ENCODE measurements around the gene LCN12.

The LCN12 gene, protein sequence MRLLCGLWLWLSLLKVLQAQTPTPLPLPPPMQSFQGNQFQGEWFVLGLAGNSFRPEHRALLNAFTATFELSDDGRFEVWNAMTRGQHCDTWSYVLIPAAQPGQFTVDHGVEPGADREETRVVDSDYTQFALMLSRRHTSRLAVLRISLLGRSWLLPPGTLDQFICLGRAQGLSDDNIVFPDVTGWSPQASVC

DNA sequence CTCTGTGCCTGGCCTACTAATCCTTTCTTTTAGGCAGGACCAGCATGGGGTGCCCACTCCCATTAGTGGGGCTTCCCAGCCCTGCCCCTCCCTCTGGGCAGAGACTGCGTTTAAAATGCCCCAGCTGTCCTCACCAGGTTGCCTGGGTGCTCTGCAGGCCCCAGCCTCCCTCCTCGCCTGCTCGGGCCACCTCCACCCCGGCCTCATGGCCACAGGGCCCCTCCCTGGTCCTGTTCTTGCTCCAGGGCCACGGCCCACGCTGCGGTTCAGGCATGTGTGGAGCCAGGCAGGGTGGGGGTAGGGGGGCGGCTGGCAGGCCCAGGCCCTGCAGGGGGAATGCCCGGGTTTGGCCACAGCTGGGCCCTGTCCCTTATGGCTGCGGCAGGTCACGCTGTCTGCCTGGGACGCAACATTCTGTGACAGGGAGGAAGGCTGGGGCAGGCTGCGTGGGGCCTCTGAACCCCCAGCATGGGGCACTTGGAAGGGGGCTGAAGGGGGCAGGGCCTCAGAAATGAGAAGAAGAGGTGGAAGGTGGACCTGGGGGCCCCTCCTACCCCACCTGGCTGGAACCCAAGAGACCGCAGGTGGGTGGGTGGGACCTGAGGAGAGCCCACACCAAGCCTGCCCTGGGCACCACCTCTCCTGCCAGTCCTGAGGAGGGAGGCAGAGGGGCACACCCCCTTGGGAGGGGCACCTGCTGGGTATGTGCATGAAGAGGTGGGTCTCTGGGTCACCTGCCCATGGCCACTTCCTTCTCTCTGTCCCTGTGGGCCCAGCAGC lies at the start of gene LCN12:
TSS of gene LCN12 (plus strand) at position 733 of the 780 bp plus-strand sequence. CDS start 55 bp downstream, outside the sequence.
- no peak for DNase-seq

DNA sequence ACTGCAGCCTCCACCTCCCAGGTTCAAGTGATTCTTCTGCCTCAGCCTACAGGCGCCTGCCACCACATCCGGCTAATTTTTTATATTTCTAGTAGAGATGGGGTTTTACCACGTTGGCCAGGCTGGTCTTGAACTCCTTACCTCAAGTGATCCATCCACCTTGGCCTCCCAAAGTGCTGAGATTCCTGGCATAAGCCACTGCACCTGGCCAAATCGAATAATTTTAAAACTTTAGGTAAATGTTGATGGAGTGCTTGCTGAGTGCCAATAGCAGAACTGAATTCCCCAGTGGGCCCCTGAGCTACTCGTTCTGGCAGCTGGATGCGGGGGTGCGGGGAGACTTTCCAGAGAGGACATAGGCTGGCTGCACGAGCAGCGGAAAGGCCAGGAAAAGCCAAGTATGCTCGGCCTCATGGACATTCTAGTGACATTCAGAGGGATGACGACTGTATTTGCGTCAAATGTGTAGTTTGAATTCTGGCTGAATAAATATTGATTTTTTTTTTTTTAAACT lies 49.0 kb upstream of the LCN12 start:
- DNase-seq = no peak

DNA sequence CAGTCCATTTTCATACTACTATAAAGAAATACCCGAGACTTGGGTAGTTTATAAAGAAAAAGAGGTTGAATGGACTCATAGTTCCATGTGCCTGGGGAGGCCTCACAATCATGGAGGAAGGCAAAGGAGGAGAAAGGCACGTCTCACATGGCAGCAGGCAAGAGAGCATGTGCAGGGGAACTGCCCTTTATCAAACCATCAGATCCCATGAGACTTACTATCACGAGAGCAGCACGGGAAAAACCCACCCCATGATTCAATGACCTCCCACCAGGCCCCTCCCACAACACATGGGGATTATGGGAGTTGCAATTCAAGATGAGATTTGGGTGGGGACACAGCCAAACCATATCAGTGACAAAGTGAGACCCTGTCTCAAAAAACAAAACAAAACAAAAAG lies 45.8 kb upstream of the LCN12 start:
- DNase-seq = no peak

DNA sequence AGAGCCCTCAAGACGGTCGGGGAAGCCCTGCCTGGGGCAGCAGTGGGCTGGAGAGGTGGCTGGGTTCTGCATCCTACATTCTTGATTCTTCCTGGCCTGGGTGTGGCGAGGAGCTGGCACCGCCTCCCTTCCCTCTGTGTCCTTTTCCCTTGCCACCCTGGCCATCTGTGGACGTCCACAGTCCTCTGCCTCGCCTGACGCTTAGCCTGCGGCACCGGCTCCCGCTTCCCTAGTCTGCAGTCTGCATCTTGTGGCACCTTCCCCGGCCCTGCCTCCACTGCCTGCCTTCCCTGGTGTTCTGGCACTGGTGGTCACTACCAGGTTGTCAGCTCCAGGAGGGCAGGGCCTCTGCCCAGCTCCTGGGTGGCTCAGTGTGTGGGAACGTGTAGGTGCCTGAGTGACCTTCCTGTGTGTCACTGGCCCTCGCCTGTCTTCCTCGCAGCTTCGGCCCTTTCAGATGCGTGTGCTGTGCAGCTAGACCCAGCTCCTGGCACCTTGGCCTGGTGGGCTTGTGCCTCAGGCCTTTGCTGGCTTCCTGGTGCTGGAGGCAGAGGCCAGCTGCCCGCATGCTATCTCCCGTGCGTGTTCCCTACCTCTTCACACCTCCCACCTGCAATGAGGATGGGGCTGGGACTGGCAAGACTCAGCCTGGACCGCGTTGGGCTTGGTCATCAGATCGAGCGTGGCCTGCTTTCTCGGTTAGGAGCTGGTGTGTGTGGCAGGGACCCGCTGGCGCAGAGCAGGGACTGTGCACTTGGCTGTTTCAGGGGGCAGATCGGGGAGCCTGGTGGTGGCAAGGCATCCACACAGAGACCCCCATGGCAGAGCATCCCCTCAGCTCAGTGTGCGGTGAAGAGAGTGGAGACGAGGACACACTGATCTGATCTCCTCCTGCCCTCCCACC lies 44.8 kb upstream of the LCN12 start:
- DNase-seq = no peak

DNA sequence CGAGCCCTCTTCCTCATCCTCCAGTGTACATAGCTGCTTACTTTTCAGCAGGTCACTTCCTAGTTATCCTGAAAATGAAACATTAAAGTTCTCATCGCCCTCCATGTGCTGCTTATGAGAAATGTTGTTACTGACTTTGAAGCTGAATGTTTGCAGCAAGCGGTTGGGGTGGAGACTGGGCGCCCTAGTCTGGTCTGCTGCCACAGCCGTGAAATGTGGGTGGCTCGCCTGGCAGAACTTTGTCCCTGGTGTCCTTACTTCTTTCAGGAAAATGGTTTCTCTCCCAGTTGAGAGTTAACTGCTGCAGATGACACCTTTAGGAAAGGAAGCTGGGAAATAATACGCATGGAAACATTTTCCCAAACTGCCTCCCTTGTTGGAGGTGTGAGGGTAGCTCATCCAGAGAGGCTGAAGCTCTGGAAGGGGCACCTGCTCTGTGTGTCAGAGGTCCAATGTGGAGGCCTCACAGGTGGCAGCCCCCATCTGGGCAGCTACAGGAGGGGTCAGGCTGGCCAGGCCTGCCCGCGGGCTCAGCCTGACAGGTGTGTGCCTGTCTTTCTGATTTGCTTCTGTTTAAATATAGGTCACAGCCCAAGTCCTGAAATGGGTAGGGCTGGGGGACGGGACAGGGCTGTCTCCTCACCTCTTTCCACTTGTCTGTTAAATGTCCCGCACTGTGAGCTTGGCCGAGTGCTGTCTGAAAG lies 41.7 kb upstream of the LCN12 start:
- DNase-seq = no peak

DNA sequence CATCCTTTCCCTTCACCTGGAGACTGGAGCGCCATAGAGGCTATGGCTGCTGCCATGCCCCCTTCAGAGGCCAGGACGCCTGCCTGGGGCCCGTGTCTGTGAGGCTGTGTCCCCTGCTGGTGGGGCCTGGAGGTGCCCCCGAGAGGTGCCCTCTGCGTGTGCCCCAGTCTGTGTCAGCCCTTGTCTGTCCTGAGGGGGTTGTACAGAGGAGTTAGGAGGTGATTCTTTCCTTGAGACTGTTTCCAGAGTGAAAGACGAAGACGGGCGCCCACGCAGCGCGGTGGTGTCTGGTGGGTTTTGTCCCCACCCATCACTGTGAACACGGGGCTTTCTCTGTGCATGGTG lies 41.2 kb upstream of the LCN12 start:
- DNase-seq = no peak

DNA sequence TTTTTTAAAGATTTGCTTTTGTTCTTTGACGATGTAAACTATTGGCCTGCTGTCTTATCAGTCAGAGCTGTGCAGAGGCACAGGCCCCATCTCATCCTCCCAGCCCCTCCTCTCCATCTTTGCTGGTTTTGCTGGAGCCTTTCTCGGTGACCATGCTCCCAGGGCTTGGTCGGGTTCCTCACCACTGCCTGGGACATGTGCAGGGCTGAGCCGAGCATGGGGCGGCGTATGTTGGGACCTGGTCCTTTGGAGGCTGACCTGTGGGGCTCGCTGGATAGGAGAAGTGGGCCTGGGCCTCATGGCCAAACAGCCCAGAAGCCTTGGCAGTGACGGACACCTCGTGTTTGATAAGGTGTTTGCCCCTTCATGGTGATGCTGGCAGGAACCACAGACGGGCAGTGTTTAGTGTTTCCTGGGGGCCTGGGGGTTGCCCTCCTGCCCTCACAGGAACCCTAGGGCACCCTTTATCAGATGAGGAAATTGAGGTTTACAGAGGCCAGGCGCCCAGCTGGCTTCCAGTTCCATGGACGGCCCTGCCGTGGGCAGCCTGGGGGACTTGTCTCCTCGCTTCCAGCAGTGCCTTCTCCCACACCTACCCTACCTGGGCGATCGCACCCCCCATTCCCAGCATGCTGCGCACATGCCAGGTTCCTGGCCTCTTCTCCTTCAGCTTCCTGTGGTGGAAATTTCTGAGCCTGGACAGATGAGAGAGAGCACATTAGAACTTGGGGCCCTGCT lies 38.2 kb upstream of the LCN12 start:
- no peak for DNase-seq

DNA sequence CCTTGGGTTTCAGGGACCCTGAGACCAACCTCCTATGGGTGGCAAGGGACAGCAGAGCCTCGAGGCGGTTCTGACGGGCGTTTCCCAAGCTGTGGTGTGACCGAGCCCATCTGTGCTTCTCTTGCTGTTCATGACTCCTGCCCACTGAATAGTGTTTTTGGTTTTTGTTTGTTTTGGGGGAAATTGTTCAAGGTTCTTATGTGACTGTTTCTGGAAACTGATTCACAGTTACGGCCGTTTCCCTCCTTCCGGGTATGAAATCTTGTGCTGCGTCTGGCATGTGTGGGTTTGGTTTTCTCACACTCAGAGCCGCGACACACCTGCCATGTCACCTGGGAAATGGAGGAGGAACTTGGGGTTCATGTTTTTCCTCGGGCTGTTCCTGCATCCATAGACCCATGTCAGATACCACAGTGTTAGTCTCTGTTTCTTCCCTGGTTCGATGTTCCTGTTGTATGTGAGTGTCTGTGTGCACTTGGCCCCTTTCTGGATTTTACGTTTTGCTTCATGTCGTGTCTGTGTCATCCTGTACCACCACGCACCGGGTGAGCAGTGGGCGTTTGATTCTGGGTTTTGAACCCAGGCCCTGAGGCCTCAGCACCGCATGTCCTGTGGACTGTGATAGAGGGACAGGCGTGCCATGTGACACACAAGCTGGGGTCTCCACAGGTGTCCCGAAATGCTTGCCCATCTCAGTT lies 36.3 kb upstream of the LCN12 start:
- DNase-seq = no peak

DNA sequence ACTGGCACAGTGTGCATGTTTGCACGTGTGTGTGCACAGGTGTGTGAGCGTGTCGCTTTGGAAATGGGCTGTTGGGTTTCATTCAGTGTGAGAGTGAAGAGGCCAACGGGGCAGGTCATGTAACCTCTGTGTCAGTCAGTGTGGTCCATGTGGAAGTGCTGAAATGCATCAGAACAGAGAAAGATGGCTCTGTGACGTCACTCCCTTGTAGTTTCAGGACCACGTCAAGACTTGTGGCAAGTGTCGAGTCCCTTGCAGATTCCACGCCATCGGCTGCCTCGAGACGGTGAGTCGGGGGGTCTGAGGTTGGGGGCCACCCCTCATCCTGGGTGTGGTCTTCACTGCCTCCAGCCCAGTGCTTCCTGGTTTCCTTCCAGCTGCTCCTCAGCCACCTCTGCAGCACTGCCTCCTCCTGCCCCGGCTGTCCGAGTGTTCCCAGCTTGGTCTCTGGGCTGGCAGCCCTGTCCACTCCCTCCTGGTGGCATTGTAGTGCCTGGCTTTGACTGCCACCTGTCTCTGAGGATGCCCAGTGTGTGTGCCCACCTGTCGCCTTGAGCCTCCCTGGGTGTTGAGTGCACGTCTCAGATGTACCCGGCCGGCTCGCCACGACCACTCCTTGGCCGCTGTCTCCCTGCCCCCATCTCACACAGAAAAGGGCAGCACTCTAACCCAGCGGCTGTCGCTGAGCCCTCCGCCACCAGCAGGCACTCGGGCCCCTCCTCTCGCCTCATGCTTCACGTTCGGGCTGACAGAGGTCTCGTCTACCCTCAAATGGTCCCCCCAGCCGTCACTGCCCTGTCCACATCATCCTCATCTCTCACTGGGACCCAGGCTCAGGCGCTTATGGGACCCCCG lies 35.5 kb upstream of the LCN12 start:
- DNase-seq = no peak

DNA sequence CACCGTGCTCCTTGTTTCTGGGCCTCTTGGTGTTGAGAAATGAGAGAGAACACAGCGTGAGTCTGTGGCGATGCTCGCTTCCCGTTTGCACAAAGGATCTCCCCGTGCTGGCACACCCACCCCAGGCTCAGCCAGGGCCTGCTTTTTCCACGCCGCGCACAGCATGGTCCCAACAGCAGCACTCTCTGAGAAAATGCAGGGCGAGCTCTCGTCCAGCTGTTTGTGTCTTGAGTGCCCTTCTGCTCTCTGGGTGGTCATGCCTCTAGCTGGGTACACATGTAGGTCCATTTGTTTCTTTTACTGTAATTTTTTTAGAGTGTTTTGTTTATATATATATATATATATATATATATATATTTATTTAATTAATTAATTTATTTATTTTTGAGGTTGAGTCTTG lies 34.2 kb upstream of the LCN12 start:
- DNase-seq = no peak

DNA sequence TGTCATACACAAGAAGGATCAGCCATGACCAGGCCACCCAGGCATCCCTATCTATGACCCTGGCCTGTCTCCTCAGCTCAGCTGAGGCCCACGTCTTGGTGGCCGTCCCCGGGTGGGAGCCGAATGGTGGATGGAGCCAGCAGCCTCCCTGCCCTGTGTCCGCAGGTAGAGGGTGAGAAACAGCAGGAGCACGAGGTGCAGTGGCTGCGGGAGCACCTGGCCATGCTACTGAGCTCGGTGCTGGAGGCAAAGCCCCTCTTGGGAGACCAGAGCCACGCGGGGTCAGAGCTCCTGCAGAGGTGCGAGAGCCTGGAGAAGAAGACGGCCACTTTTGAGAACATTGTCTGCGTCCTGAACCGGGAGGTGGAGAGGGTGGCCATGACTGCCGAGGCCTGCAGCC lies 32.0 kb upstream of the LCN12 start:
- no peak for DNase-seq

DNA sequence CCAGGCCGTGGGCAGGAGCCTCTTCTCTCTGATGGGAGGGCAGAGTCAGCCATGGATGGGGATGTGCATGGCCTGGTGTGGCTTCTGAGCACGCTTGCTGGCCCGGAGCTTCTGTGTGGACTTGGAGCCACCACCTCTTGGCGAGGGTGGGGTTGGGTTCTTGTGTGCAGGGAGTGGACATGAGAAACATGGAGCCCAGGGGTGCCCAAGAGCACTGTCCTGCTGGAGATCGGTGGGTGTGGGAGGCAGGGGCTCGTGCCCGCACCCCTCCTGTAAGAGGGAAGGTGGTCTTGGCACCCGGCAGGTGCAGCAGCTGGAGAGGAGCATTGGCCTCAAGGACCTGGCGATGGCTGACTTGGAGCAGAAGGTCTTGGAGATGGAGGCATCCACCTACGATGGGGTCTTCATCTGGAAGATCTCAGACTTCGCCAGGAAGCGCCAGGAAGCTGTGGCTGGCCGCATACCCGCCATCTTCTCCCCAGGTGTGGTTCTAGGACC lies 31.3 kb upstream of the LCN12 start:
- DNase-seq = no peak

DNA sequence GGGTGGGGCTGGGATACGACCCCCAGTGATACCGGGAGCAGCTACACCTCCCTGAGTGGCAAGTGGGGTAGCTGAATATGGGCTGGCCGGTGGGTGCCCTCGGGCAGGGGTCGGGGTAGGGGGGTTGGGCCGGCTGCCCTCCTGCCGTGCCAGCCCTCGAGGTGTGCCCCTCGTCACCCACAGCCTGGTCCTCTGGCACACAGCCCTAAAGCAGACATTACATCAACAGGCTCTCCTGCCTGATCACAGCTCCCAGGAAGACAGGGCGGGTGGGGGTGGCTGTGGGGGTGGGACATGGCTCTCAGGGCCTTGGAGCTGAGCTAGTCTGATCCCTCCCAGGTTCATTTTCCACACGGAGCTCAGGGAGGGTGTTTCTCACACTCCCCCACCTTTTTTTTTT lies 30.8 kb upstream of the LCN12 start:
- no peak for DNase-seq

DNA sequence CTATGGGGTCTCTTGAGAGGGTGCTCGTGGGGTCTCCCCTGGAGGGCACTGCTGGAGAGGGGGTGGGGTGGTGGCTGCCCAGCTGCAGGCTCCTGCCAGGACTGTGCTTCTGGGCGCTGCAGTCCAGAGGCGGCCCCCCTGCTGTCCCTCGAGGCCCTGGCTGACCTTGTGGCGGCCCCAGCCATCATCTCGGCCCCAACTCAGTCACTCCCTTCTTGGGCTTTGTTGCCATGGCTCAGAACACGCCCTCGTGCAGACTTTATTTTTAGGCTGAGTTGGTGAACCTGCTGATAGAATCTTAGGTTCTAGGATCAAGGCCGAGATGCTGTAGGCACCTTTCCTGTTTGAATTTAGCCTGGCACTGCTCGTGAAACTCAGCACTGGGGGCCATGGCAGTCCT lies 30.4 kb upstream of the LCN12 start:
- DNase-seq = no peak

DNA sequence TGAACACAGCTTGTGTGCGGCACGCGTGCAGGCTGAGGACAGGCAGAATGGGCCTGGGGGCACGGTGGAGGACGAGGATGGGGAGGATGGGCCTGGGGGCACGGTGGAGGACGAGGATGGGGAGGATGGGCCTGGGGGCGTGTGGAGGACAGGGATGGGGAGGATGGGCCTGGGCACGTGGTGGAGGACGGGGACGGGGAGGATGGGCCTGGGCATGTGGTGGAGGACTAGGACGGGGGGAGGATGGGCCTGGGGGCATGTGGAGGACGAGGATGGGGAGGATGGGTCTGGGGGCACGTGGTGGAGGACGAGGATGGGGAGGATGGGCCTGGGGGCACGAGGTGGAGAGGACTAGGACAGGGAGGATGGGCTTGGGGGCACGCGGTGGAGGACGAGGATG lies 29.5 kb upstream of the LCN12 start:
- no peak for DNase-seq

DNA sequence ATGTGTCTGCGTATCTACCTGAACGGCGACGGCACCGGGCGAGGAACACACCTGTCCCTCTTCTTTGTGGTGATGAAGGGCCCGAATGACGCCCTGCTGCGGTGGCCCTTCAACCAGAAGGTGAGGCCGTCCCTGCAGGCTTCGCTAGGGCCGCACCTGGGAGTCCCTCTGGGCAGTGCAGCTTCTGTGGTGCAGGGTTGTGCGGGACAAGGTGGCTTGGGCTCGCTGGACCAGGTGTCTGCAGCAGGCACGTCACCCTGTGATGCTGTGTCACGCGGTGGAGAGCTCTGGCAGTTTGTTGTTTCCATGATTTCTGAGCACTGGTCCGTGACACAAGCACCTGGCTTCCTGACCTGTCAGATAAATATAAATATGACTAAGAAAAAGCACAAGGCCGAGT lies 28.2 kb upstream of the LCN12 start:
- DNase-seq = no peak

DNA sequence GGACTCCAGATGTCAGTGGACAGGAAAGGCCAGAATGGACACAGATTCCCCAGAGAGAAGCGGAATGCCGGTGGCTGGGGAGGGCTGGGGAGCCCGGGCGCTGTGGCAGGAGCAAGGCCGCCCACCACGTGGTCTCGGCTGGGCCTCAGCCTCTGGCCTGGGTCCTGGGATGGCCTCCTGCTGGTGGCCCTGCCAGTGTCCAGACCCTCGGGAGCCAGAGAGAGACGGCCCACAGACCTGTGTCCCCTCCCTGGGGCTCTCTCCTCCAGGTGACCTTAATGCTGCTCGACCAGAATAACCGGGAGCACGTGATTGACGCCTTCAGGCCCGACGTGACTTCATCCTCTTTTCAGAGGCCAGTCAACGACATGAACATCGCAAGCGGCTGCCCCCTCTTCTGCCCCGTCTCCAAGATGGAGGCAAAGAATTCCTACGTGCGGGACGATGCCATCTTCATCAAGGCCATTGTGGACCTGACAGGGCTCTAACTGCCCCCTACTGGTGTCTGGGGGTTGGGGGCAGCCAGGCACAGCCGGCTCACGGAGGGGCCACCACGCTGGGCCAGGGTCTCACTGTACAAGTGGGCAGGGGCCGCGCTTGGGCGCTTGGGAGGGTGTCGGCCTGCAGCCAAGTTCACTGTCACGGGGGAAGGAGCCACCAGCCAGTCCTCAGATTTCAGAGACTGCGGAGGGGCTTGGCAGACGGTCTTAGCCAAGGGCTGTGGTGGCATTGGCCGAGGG lies 26.5 kb upstream of the LCN12 start:
- no peak for DNase-seq

DNA sequence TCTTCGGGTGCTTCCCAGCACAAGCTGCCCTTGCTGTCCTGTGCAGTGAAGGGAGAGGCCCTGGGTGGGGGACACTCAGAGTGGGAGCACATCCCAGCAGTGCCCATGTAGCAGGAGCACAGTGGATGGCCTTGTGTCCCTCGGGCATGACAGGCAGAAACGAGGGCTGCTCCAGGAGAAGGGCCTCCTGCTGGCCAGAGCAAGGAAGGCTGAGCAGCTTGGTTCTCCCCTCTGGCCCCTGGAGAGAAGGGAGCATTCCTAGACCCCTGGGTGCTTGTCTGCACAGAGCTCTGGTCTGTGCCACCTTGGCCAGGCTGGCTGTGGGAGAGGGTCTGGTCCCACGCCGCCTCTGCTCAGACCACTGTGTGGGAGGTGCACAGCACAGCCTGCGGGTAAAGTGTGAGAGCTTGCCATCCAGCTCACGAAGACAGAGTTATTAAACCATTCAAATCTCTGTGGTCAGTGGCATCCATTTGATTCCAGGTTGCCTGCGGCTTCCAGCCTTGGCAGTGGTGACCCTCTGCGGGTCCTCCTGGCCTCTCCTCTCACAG lies 25.8 kb upstream of the LCN12 start:
- DNase-seq = no peak

DNA sequence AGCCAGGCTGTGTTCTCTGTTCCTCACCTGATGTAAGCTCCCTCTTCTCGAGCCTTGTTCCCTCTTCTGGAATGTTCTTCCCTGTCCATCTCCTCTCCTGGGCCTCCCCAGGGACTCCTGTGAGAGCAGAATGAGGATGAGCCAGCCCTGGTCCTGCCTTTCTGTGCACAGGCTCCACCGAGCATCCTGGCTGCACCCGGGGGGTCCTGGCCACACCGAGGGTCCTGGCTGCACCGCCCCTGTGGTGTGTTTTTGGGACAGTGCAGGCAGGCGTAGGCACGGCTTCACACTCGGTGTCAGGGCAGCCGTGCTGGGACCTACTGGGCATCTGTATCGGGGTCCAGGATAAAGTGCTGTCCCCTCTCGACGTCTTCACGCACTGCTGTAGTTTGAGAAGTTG lies 25.3 kb upstream of the LCN12 start:
- DNase-seq = no peak
